Measurements from ENCODE around the gene DPP6.

DNA sequence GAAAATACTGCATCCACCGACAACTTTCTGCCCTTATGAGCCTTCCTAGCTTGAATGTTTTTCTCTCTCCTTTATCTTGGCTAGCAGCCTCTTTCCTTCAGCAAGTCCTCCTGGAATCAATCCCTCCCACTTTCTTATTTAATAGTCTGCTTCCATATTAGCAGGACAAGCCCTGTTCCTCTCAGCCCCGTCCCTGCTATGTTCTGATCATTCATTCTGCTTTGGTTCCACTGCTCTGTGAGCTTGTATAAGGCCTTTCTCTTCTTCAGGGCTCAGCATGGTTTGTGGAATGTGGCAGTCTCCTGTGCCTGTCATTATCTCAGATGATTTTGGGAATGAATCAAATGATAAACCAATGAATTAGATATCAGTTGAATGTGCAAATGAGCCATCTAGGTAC is 420.1 kb downstream of the DPP6 start:
- TF ChIP-seq, protein P1, sequence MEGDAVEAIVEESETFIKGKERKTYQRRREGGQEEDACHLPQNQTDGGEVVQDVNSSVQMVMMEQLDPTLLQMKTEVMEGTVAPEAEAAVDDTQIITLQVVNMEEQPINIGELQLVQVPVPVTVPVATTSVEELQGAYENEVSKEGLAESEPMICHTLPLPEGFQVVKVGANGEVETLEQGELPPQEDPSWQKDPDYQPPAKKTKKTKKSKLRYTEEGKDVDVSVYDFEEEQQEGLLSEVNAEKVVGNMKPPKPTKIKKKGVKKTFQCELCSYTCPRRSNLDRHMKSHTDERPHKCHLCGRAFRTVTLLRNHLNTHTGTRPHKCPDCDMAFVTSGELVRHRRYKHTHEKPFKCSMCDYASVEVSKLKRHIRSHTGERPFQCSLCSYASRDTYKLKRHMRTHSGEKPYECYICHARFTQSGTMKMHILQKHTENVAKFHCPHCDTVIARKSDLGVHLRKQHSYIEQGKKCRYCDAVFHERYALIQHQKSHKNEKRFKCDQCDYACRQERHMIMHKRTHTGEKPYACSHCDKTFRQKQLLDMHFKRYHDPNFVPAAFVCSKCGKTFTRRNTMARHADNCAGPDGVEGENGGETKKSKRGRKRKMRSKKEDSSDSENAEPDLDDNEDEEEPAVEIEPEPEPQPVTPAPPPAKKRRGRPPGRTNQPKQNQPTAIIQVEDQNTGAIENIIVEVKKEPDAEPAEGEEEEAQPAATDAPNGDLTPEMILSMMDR (IDR thresholded peaks at IDR 0.05) = no peak
- TF ChIP-seq POLR2A (IDR thresholded peaks at IDR 0.05) = no peak
